GM19438 (cell line): Measurements from ENCODE around the gene SEC63.
"Not testable (repeated sequence)": the region's sequence is repeated elsewhere in the genome, so short reads cannot be mapped to it uniquely, and the experiment has no call there.

ENCODE experiments used
- ATAC-seq: cut with Tn5 transposase; IDR thresholded peaks from one replicate; pipeline ENCODE4 v1.9.1; 2021; ENCODE audit warnings: low read depth; ENCODE audit not compliant: unreplicated experiment

Gene SEC63, protein sequence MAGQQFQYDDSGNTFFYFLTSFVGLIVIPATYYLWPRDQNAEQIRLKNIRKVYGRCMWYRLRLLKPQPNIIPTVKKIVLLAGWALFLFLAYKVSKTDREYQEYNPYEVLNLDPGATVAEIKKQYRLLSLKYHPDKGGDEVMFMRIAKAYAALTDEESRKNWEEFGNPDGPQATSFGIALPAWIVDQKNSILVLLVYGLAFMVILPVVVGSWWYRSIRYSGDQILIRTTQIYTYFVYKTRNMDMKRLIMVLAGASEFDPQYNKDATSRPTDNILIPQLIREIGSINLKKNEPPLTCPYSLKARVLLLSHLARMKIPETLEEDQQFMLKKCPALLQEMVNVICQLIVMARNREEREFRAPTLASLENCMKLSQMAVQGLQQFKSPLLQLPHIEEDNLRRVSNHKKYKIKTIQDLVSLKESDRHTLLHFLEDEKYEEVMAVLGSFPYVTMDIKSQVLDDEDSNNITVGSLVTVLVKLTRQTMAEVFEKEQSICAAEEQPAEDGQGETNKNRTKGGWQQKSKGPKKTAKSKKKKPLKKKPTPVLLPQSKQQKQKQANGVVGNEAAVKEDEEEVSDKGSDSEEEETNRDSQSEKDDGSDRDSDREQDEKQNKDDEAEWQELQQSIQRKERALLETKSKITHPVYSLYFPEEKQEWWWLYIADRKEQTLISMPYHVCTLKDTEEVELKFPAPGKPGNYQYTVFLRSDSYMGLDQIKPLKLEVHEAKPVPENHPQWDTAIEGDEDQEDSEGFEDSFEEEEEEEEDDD

DNA sequence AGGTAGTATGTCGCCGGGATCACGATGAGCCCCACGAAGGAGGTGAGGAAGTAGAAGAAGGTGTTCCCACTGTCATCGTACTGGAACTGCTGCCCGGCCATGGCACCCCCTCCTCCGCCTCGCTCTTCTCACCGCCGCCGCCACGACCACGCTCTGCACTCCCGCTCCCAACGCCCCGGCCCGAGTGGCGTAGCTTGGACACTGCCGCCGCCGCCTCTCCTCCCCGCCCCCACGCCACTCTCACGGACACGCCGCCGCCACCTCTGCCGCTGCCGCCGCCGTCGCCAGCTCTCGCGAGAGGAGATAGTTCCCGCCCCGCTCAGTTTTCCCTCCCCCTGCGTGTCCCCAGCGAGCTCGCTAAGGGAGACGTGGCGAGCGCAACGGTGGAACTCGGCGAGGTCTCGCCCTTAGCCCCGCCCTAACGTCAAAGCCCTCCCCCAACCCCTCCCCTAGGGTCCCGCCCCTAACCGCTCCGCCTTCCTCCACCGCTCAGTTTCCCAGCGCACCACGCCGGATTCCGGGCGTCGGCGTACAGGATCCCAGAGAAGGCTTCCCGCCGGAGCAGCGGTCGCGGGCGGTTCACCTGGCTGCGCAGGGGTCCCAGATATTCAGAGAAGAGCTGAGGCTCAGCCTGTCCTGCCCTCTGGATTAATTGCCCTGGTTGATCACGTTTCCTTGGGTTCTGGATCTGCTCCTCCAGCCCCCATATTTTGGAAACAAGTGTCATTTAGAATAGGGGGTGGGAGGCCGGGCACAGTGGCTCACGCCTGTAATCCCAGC is at the start of gene SEC63:
SEC63 (minus strand) TSS at position 300 of the 780 bp plus-strand sequence; CDS start at position 101, 199 bp downstream.
- ATAC-seq = peak; percentile 83

DNA sequence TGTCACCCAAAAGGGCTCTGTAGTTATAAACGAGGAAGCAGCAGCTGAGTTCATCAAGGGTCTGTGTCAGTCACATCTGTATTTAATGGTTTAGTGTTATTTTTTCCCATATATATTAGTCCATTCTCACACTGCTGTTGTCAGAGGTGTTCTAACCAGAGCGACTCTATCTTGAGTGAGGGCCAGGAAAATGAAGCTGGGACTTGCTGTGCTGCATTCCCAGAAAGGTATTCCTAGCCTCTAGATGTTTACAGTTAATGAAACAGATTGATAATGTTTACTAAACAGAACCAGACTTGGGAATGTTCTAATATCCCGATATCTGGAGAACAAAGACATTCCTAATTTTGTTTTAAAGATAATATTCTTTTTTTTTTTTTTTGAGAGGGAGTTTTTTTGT is 48.0 kb upstream of the SEC63 start:
- ATAC-seq = no peak

DNA sequence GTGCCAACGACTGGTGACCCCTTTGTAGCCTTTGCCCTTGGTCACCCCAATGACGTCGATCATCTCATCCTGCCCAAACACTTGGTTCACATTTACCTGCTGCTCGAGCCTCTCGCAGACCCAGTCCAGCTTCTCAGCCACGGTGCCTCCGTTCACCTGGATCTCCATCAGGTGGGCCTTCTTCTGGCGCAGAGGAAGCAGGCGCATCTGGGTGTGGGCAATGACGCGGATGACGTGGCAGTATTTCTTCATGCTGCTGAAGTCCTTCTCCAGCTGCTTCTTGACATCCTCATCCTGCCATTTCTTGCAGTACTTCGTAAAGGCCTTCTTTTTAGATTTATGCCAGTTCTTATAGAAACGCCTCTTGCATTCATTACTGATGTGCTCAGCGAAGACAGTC is 46.9 kb upstream of the SEC63 start:
- no peak for ATAC-seq

DNA sequence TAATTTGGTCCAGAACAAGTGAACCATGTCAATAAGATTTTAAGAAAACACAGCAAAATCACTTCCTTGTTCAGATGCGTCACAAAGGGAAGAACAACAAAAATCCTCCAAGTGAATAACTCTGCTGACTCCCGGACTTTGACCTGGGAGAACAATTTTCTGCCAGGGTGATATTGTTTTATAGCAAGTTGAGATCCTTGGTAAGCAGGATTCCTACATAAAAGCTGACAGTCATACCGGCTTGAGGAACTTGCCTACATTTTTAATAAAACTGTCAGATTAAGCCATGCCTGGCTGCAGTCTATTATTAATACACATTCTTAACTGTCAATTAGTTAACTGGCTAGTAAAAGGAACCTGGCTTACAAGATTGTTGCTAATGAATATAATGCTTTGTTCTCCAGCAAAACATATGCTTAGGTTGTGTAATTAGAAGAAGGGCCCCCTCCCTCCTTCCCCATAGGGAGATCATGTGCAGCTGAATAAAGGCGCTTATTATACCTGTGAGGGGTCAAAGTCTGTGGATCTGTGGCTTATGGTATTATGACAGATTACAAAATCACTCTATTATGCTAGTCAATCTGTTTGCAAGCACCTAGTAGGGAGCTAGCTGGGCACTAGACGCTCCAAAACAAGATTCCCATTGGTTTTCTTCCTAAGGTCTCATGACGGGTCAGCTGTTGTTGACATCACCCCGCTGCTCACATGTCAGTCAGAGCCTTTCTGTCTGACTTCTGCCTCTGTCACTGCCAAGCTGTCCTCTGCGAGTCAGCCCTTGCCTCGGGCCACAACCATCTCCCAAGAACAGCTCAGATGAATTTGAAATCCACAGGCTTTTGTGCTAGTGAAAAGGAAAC is 44.6 kb upstream of the SEC63 start:
- no peak for ATAC-seq

DNA sequence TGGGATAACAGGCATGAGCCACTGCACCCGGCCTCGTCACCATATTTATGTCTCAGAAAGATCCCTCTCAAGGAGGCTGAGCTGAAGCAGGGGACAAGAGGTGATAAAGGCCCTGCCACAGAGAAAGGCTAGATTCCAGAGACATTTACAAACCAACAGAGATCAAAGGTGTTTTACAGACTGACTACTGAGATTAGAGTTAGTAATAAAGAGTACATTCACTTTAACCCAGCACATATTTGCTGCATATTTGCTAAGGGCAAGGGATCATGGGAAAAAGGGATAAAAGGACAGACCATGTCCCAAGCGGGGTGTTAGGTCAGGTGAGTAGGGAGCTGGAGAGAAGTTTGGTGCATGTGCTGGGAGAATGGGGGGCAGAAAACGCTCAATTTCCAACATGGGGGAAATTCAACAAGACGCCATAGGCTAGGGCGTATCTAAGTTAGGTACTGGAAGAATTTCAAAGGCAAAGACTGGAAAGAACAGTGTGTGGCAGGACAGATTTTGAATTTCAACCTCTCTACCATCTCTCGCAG is 43.8 kb upstream of the SEC63 start:
- ATAC-seq = no peak

DNA sequence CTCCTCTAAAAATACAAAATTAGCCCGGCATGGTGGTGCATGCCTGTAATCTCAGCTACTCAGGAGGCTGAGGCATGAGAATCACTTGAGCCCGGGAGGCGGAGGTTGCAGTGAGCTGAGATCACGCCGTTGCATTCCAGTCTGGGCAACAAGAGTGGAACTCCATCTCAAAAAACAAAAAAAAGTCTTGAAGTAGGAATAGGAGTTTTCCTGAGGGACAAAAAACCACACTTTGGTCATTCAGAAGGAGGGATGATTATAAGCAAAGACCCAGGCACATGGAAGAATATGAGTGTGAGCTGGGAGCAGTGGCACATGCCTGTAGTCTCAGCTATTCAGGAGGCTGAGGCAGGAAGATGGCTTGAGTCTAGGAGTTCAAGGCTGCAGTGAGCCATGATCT is 42.3 kb upstream of the SEC63 start:
- not testable (repeated sequence) for ATAC-seq

DNA sequence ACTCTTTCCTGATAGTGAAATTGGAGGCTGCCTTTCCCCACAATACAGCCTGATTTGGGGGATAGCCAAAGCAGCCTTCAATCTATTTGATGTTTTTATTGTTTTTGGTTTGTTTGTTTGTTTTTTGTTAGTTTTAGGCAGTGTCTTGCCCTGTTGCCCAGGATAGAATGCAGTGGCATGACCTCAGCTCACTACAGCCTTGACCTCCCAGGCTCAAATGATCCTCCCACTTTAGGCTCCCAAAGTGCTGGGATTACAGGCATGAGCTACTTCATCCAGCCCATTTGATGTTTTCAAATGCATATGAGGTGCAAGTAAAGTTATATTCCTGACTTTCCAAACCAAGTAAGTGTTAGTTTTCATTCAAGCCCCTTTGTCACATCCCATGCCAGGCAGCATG is 41.3 kb upstream of the SEC63 start:
- no peak for ATAC-seq

DNA sequence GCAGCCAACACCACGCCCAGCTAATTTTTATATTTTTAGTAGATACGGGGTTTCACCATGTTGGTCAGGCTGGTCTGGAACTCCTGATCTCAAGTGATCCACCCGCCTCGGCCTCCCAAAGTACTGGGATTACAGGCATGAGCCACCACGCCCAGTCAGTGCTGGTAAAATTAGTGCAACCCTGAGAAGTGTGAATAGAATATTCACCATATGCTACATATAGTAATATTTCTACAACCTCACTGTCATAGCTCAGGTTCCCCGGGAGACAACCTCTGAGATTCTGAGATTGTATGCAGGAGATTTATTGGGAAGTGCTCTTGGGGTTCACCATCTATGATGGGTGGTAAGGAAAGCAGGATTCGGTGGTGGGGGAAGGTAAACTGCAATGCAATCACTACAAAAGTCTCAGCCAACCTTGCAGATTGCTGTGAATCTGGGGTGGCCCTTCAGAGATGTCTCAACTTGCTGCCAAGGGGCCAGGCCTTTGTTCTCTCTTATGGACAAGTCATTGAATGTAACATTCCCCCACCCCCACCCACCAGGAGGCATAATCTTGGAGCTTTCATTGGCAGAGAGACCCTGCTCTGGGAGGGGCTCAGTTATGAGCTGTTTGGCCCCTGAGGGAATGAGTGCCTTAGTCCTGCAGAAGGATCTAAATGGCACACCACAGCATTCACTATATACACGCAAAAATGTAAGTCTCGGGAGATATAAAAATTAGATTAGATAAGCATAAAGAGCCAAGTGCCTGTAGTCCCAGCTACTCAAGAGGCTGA is 34.0 kb upstream of the SEC63 start:
- no peak for ATAC-seq

DNA sequence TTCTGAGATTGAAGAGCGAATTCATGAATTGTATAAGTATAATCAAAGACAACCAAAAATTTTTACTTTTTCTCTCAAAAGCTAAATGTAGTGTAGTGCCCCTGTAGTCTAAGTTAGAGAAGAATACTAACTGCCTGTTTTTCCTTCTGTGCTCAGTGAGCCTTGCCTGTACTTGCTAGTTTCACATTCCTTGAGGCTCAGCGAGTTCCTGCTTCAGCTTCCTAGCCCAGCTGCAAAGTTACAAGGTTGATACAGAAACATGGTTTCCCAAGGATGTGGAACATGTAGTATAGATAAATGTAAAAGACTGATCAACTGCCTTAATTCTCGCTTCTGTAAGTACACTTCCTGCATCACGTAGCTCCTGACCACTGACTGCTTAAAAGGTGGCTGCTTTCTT is 33.1 kb upstream of the SEC63 start:
- ATAC-seq = no peak

DNA sequence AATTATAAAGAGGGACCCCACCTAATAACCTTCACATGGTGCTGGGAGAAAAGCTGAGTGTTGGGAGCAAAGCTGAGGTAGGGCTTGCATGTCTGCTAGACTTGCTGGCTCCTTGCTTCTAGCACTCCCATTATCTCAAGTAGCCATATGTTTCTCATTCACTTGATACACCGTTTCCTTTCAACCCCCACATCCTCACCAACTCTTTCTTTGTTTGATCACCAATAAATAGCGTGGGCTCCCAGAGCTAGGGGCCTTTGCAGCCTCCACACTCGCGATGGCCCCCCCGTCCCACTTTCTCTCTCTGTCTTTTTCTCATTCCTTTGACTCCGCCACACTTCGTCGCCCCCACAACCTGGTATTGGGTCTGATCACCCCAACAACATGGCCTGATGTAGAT is 32.6 kb upstream of the SEC63 start:
- ATAC-seq = not testable (repeated sequence)

DNA sequence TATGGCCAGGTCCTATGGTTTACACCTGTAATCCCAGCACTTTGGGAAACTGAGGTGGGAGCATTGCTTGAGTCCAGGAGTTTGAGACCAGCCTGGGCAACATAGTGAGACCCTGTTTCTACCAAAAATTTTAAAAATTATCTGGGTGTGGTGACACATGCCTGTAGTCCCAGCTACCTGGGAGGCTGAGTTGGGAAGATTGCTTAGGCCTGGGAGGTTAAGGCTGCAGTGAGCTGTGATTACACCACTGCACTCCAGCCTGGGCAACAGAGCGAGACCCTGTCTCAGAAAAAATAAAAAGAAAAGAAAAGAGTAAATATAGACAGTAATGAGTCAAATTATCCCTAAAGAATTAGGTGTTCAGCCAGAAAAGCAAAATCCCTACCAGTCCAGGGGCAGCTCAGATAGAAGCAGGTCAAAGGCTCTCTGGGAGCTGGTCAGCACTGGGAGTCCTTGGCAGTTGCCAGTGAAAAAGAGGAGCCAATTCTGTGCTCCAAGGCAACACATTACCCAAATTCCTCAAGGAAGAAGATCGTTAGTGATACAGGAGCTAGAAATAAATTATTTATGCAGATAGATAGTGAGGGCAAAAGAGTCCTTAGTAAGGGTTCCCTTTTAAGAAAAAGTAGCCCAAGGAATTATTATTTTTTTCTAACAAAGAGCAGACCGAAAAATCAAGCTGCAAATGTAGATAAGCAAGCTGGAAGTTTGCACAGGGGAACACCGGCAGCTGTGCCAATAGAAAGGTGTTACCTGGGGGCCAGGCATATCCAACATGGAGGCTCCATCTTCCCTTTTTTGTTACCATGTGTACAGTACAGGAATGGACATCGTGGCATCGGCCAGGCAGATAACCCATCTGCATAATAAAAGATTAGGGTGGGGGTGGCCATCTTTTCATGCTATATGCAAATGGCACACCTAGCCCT is 31.4 kb upstream of the SEC63 start:
- ATAC-seq = no peak

DNA sequence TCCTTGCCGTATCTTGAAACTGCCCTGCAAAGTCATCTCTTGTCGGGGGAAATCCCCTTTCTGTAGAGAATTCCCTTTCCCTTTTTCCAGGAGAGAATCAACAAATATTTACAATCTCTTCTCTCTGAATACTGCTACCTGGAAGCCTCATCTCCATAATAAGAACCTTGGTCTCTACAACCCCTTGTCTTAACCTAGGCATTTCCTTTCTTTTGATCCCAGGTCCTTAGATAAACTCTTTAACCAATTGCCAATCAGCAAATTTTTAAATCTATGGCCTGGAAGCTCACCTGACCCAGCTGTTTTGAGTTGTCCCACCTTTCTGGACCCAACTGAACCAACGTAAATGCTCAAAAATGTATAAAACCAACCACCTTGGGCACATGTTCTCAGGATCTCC is 30.6 kb upstream of the SEC63 start:
- ATAC-seq = no peak

DNA sequence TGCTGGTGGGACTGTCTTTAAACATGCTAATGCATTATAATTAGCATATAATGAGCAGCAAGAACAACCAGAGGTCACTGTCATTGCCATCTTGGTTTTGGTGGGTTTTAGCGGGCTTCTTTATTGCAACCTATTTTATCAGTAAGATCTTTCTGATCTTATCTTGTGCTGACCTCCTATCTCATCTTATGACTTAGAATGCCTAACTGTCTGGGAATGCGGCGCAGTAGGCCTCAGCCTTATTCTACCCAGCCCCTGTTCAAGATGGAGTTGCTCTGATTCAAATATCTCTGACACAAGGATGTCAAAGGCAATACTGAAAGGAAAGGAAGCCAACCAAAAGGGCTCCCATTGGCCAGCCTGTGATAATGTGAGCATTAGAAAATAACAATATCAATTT is 29.8 kb upstream of the SEC63 start:
- ATAC-seq = no peak

DNA sequence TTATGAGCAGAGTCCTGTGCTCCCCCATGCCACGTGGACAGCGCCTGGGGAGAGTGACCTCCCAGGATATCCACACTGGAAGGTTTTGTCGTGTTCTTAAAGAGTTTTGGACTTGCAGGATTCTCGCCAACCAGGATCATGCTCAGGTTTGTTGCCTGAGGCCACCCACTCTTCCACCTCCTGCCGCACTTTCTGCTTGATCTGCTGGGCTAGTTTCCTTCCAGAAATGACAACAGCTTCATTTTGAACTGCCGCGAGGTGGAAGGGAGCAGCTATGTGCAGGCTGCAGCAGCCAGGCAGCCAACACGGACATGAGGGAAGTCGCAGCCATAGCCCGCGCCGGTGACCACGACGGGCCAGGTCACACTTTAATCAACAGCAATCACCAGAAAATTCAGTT is 27.7 kb upstream of the SEC63 start:
- no peak for ATAC-seq

DNA sequence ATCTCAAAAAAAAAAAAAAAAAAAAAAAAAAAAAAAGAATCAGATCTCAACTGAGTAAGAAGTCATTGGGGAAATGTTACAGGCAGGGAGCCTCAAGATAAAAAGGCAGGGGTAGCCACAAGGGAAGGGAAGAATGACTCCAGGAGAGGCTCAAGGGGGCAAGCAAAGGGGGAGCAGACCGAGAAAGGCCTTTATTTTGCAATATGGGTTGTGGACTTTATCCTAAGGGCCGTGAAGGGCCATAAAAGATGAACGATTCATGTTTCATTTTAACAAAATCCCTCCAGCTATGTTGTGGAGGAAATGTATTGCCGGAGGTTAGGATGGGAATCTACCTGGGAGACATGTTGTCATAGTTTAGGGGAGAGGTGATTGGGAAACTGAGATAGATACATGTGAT is 25.8 kb upstream of the SEC63 start:
- ATAC-seq = no peak

DNA sequence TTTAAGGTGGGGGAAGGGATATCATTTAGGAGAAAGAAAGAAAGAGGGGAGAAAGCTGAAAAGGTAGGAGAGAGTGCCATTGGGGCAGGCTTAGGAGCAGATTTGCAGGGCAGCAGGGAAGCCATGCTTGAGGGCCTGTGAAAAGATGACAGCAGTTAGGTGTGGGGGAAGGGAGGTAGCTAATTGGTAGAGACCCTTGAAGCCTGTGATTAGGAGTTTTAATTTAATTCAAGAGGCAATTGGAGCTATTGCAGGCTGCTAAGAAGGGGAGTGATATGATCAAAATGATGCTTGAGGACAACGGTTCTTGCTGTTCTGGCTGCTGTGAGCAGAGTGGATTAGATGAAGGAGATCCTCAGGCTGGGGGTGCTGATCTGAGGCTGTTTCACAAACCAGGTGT is 24.5 kb upstream of the SEC63 start:
- no peak for ATAC-seq

DNA sequence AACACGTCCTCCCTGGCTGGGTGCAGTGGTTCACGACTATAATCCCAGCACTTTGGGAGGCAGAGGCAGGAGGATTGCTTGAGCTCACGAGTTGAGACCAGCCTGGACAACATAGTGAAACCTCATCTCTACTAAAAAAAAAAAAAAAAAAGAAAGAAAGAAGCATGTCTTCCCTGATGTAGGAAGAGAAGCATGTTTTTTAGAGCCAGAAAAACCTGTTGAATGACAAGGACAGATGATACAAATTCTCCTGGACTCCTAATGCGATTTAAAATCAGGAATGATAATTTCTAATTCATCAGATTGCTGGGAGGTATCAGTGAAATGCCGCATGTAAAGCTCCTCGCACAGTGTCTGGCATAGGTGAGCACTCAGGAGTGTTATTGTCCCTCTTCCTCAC is 23.7 kb upstream of the SEC63 start:
- ATAC-seq = no peak

DNA sequence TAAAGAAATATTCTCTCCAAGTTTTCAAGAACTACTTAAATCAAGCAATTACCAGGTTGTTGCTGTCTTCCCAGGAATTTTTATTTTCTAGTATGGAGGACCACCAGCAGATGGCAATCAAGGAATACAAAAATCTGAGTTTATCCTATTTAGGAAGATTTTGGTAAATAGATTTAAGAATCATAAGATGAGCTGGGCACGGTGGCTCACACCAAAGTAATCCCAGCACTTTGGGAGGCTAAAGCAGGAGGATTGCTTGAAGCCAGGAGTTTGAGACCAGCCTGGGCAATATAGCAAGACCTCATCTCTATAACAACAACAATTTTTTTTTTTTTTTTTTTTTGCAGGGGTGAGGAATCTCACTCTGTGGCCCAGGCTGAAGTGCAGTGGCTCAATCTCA is 19.3 kb upstream of the SEC63 start:
- no peak for ATAC-seq
